ENCODE results near the gene STX16.

STX16 gene

DNA sequence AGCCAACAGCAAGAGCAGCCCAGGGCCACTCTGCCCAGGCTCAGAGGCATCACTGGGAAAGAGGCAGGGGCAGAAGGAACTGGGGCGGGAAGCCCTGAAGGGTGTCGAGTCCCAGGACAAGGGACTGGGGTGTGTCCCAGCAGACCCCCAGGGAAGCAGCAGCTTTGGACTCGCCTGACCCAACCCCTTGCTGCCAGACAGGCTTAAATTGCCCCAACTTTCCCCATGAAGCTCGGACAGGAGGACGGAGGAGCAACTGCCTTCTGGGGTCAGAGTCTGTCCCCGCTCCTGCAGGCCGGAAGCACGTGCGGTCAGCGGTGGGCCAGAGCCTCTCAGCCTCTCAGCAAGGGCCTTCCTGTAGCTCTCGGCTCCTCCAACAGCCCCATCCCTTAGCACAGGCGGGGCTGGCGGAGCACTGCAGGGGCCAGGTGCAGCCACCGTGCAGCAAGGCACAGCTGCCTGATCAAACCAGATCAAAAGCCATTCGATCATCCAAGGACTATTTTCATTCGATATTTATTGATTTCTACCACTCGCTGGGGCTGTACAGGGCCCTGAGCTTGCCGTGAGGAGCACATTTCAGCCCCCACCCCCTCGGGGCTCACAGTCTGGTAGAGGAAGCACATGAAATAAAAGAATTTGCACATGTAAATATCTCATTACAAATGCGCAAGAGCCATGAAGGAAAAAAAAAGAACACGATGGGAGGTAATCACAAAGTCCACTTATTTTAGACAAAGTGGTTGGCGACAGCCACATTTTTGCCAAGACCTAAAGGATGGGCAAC is 31.8 kb upstream of the STX16 start:
- TF ChIP-seq GABPA (IDR thresholded peaks at IDR 0.05; ENCODE audit: low read depth) = no peak
- TF ChIP-seq, protein P1, sequence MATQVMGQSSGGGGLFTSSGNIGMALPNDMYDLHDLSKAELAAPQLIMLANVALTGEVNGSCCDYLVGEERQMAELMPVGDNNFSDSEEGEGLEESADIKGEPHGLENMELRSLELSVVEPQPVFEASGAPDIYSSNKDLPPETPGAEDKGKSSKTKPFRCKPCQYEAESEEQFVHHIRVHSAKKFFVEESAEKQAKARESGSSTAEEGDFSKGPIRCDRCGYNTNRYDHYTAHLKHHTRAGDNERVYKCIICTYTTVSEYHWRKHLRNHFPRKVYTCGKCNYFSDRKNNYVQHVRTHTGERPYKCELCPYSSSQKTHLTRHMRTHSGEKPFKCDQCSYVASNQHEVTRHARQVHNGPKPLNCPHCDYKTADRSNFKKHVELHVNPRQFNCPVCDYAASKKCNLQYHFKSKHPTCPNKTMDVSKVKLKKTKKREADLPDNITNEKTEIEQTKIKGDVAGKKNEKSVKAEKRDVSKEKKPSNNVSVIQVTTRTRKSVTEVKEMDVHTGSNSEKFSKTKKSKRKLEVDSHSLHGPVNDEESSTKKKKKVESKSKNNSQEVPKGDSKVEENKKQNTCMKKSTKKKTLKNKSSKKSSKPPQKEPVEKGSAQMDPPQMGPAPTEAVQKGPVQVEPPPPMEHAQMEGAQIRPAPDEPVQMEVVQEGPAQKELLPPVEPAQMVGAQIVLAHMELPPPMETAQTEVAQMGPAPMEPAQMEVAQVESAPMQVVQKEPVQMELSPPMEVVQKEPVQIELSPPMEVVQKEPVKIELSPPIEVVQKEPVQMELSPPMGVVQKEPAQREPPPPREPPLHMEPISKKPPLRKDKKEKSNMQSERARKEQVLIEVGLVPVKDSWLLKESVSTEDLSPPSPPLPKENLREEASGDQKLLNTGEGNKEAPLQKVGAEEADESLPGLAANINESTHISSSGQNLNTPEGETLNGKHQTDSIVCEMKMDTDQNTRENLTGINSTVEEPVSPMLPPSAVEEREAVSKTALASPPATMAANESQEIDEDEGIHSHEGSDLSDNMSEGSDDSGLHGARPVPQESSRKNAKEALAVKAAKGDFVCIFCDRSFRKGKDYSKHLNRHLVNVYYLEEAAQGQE (IDR thresholded peaks at IDR 0.05; ENCODE audit: insufficient replicate concordance, low read depth) = no peak
- TF ChIP-seq, protein P2, sequence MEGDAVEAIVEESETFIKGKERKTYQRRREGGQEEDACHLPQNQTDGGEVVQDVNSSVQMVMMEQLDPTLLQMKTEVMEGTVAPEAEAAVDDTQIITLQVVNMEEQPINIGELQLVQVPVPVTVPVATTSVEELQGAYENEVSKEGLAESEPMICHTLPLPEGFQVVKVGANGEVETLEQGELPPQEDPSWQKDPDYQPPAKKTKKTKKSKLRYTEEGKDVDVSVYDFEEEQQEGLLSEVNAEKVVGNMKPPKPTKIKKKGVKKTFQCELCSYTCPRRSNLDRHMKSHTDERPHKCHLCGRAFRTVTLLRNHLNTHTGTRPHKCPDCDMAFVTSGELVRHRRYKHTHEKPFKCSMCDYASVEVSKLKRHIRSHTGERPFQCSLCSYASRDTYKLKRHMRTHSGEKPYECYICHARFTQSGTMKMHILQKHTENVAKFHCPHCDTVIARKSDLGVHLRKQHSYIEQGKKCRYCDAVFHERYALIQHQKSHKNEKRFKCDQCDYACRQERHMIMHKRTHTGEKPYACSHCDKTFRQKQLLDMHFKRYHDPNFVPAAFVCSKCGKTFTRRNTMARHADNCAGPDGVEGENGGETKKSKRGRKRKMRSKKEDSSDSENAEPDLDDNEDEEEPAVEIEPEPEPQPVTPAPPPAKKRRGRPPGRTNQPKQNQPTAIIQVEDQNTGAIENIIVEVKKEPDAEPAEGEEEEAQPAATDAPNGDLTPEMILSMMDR (IDR thresholded peaks at IDR 0.05; ENCODE audit: insufficient read depth, low read length) = no peak
- no peak for TF ChIP-seq POLR2AphosphoS5 (IDR thresholded peaks at IDR 0.05; ENCODE audit: low read depth)
- no peak for TF ChIP-seq SPI1 (IDR thresholded peaks at IDR 0.05; ENCODE audit: borderline replicate concordance, low read depth)
- no peak overlapping the region for H3K4me3 ChIP-seq (replicated peaks; ENCODE audit: insufficient read depth, low read length)
- H3K27me3 ChIP-seq (ENCODE audit: insufficient read depth, poor library complexity, severe bottlenecking) = peaks cover 10% of the 10 kb centered on the region
- no peak overlapping the region for H3K27ac ChIP-seq (replicated peaks)
- DNase-seq (ENCODE audit: low read depth in 1 of 2, low spot score in 1 of 2) = no peak

DNA sequence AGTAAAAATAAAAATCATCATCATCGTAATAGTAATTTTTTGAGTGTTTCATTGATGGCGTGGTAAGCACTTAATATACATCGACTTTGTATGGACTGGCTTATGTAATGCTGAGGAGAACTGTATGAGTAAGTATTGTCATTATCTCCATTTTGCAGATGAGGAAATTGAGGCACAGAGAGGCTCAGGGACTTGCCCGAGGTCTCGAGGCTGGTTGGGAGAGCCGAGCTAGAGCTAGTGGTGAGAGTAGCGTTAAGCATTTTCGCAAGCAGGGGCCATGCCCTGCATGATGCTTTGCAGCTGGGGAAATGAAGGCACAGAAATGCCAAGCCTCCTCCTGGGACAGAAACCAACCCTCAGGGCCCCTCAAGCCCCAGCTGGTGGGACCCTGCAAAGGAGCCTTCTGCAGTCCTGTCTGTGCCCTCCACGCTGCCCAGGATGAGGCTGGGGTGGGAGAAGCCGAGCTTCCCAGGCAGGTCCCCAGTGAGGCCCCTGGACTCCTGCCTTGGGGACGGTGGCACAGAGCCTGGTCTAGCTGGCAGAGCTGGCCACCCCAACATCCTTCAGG is 31.1 kb upstream of the STX16 start:
- Histone ChIP-seq H3K27ac (replicated peaks) (no peak overlapping the region), H3K4me3 (replicated peaks; ENCODE audit: insufficient read depth, low read length) (no peak overlapping the region), H3K27me3 (ENCODE audit: insufficient read depth, poor library complexity, severe bottlenecking) (peaks cover 10% of the 10 kb centered on the region)
- TF ChIP-seq, protein P1 (IDR thresholded peaks at IDR 0.05; ENCODE audit: insufficient replicate concordance, low read depth) = no peak
- TF ChIP-seq, protein P2 (IDR thresholded peaks at IDR 0.05; ENCODE audit: insufficient read depth, low read length) = no peak
- TF ChIP-seq SPI1 (IDR thresholded peaks at IDR 0.05; ENCODE audit: borderline replicate concordance, low read depth) (no peak), POLR2AphosphoS5 (IDR thresholded peaks at IDR 0.05; ENCODE audit: low read depth) (no peak), GABPA (IDR thresholded peaks at IDR 0.05; ENCODE audit: low read depth) (no peak)
- no peak for DNase-seq (ENCODE audit: low read depth in 1 of 2, low spot score in 1 of 2)

DNA sequence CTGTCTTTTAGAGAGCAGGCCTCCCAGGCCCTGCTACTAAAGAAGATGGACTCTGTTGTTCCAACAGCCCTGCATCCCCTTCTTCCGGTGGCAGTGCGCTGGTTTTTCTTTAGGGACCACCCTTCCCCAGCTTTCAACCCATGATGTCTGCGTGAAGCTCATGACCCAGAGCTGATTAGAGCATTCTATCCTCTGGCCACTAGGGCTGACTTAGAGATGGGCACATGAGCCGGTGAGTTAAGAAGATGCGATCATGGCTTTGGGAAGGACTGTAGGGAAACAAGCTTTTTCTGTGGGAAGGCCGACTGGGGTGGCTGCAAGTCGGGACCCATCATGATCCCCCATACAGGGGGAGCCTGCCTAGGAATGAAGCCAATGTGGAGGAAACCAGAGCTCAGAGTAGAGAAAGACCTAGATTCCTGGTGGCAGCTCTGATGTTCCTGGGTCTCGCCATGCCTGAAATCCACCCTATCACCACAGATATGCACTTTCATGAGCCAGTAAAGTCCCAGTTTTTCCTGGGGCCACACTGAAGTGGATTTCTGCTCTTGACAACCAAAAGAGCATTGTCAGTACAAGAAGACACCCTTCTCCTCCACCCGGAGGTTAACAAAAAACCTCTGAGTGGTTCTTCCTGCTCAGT is 29.1 kb upstream of the STX16 start:
- DNase-seq (ENCODE audit: low read depth in 1 of 2, low spot score in 1 of 2) = no peak
- Histone ChIP-seq H3K27me3 (ENCODE audit: insufficient read depth, poor library complexity, severe bottlenecking) (peaks cover 10% of the 10 kb centered on the region), H3K27ac (replicated peaks) (no peak overlapping the region), H3K4me3 (replicated peaks; ENCODE audit: insufficient read depth, low read length) (no peak overlapping the region)
- TF ChIP-seq, protein P1 (IDR thresholded peaks at IDR 0.05; ENCODE audit: insufficient replicate concordance, low read depth) = no peak

Measured in HL-60 (cell line).